ENCODE data around the gene PDZD7. TPM values are rescaled to one million over a fixed set of nuclear protein-coding genes. Genes with fewer than 3 reads are reported as not detected.

Gene PDZD7
- total RNA-seq, 1 experiment from 2014 or later: 6.1 TPM

GRCh38 chr10:101000915-101001658 lies 29.8 kb downstream of the PDZD7 start:
- Histone ChIP-seq H4K20me1 (ENCODE audit: insufficient read depth) (no peaks in the 10 kb centered on the region), H3K4me3 (replicated peaks in 1 of 2; ENCODE audit: low read depth in 1 of 2, low read length in 2 of 2) (peak overlapping the region; percentile 88 to 92), H3K9me3 (ENCODE audit: control insufficient read depth in 1 of 2, insufficient read depth in 1 of 2, low read depth in 1 of 2, low read length in 2 of 2) (no peaks in the 10 kb centered on the region), H3K9ac (ENCODE audit: low read length) (peak overlapping the region; percentile 94), H3K4me1 (ENCODE audit: control insufficient read depth in 1 of 2, insufficient read depth in 2 of 2, low read length in 2 of 2) (peaks cover 21 to 39% of the 10 kb centered on the region in 2 experiments), H3K9me2 (ENCODE audit: insufficient read depth) (no peaks in the 10 kb centered on the region), H2AFZ (ENCODE audit: low read depth, low read length, poor library complexity, severe bottlenecking) (no peak overlapping the region), H3K27me3 (ENCODE audit: insufficient read depth, low read length) (no peaks in the 10 kb centered on the region), H3K79me2 (ENCODE audit: insufficient read depth, low read length) (peaks cover 48% of the 10 kb centered on the region), H3K36me3 (ENCODE audit: control insufficient read depth in 1 of 2, insufficient read depth in 2 of 2, low read length in 2 of 2) (peaks cover 11 to 12% of the 10 kb centered on the region in 2 experiments; a peak in 3 of 4 replicates), H3K27ac (ENCODE audit: low read depth, low read length) (peak overlapping the region; percentile 87), H3K4me2 (ENCODE audit: low read length) (peak overlapping the region; percentile 96)
- POLR2A ChIA-PET: no interaction called here
- TF ChIP-seq JUND (IDR thresholded peaks at IDR 0.05) (no peak), REST (IDR thresholded peaks at IDR 0.05; ENCODE audit: low read depth) (no peak), EZH2phosphoT487 (IDR thresholded peaks at IDR 0.05; ENCODE audit: borderline replicate concordance) (no peak), SRF (IDR thresholded peaks at IDR 0.05; ENCODE audit: low read depth) (no peak), RAD21 (IDR thresholded peaks at IDR 0.05; ENCODE audit: low read depth) (no peak), MAX (IDR thresholded peaks at IDR 0.05) (no peak), ATF3 (IDR thresholded peaks at IDR 0.05) (no peak), CEBPB (IDR thresholded peaks at IDR 0.05; ENCODE audit: low read depth) (no peak), POLR2AphosphoS5 (IDR thresholded peaks at IDR 0.05; ENCODE audit: low read depth, low read length) (no peak; the same call in 1 of the 2 replicates), SIN3A (IDR thresholded peaks at IDR 0.05; ENCODE audit: low read depth) (no peak)
- DNase-seq (ENCODE audit: low read depth, low spot score) (no peak), ATAC-seq (no peak)
- RAD21 ChIA-PET (ENCODE audit: low non-redundant PET in 1 of 2, low total read pairs in 2 of 2, uncharacterized antibody in 2 of 2, unreplicated experiment in 2 of 2): no interaction called here
- intact Hi-C loops (cut with micrococcal nuclease): no loop called here
- BruUV-seq (replicated peaks): no TSS peak
- CTCF ChIA-PET: interaction anchor here (0.6 to 8.3 kb wide), 4 partner anchors 8 to 54 kb away, joined by 3 to 118 read pairs (median 3); no protein-coding TSS in a partner anchor
